PFSK-1 (cell line): Measurements from ENCODE around the gene PLA2G3.

Source experiments
- POLR2AphosphoS5 ChIP-seq: IDR thresholded peaks from 2 replicates; pipeline ENCODE4 v1.6.1; 2012; ENCODE audit warnings: low read depth, mild to moderate bottlenecking, control low read depth, low read length, moderate library complexity
- REST ChIP-seq, 2 experiments: IDR thresholded peaks; 2 replicates each; pipeline versions ENCODE4 v1.6.1 to v1.8.0; 2011 to 2012; ENCODE audit warnings: low read depth in 2 of 2, low read length in 2 of 2, control low read depth in 1 of 2, inconsistent platforms in 1 of 2, mild to moderate bottlenecking in 1 of 2, moderate library complexity in 1 of 2; ENCODE audit not compliant: insufficient read depth in 1 of 2

- no peak for TF ChIP-seq REST (IDR thresholded peaks at IDR 0.05; ENCODE audit: insufficient read depth in 1 of 2, low read depth in 2 of 2, low read length in 2 of 2)
- no peak for TF ChIP-seq POLR2AphosphoS5
Observed at GRCh38 chr22:31119026-31119717, 21.1 kb downstream of the PLA2G3 start.
